Neural progenitor cell (in vitro differentiated cells): ENCODE measurements around the gene AKAP9.

Experiments used
- EZH2 ChIP-seq: fragments of 200-600 bp; sonication (generic); IDR thresholded peaks from 2 replicates; pipeline ENCODE4 v1.6.1; 2017; ENCODE audit warnings: antibody characterized with exemption, mild to moderate bottlenecking, moderate library complexity
- TF ChIP-seq, protein P1 (sequence below): fragments of 200-600 bp; sonication (generic); IDR thresholded peaks from 2 replicates; pipeline ENCODE4 v1.5.1; 2017; ENCODE audit warnings: antibody characterized with exemption, mild to moderate bottlenecking

DNA sequence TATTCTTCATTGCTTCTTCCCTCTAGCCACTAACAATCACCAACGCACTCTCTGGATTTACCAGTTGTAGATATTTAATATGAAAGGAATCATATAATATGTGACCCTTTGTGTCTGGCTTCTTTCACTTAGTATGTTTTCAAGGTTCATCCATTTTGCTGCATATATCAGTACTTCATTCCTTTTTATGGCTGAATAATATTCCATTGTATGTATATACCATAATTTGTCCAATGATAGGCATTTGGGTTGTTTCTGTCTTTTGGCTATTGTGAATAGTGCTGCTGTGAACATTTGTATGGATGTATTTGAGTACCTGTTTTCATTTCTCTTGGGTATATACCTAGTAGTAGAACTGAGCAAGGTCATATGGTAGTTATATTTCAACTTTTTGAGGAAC, 7.3 kb downstream of the AKAP9 start:
- TF ChIP-seq, protein P1, sequence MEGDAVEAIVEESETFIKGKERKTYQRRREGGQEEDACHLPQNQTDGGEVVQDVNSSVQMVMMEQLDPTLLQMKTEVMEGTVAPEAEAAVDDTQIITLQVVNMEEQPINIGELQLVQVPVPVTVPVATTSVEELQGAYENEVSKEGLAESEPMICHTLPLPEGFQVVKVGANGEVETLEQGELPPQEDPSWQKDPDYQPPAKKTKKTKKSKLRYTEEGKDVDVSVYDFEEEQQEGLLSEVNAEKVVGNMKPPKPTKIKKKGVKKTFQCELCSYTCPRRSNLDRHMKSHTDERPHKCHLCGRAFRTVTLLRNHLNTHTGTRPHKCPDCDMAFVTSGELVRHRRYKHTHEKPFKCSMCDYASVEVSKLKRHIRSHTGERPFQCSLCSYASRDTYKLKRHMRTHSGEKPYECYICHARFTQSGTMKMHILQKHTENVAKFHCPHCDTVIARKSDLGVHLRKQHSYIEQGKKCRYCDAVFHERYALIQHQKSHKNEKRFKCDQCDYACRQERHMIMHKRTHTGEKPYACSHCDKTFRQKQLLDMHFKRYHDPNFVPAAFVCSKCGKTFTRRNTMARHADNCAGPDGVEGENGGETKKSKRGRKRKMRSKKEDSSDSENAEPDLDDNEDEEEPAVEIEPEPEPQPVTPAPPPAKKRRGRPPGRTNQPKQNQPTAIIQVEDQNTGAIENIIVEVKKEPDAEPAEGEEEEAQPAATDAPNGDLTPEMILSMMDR: no peak
- no peak for TF ChIP-seq EZH2
